PC-3 (cell line): ENCODE results near the gene S1PR2.

Source experiments
- EZH2 ChIP-seq: fragments of 300-600 bp; sonication (generic); IDR thresholded peaks from one replicate; pipeline ENCODE4 v1.6.1; 2017; ENCODE audit warnings: antibody characterized with exemption, mild to moderate bottlenecking, low read length; ENCODE audit not compliant: unreplicated experiment
- EZH2phosphoT487 ChIP-seq: fragments of 300-600 bp; sonication (generic); IDR thresholded peaks from 2 replicates; pipeline ENCODE4 v1.6.1; 2018; ENCODE audit warnings: mild to moderate bottlenecking, antibody characterized with exemption, low read length, borderline replicate concordance
- TF ChIP-seq, protein P1 (sequence below): fragments of 300-600 bp; sonication (generic); conservative IDR thresholded peaks from 2 replicates; pipeline ENCODE4 v1.5.1; 2017; ENCODE audit warnings: antibody characterized with exemption, low read depth, mild to moderate bottlenecking, low read length

DNA sequence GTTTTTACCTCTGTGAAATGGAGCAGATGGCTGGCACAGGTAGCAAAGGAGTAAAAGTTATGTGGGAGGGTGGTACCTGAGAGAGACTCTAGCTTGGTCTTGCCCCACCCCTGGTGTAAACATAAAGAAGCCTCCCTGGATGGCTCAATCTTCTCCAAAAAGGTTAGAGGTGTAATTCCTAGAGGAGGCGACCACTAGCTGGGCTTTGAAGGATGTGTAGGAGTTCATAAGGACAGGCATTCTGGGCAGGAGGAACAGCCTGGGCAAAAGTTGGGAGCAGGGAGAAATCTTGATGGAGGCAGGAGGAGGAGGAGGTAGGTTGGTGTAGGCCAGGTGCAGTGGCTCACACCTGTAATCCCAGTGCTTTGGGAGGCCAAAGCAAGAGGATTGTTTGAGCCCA is 47.8 kb upstream of the S1PR2 start:
- TF ChIP-seq, protein P1, sequence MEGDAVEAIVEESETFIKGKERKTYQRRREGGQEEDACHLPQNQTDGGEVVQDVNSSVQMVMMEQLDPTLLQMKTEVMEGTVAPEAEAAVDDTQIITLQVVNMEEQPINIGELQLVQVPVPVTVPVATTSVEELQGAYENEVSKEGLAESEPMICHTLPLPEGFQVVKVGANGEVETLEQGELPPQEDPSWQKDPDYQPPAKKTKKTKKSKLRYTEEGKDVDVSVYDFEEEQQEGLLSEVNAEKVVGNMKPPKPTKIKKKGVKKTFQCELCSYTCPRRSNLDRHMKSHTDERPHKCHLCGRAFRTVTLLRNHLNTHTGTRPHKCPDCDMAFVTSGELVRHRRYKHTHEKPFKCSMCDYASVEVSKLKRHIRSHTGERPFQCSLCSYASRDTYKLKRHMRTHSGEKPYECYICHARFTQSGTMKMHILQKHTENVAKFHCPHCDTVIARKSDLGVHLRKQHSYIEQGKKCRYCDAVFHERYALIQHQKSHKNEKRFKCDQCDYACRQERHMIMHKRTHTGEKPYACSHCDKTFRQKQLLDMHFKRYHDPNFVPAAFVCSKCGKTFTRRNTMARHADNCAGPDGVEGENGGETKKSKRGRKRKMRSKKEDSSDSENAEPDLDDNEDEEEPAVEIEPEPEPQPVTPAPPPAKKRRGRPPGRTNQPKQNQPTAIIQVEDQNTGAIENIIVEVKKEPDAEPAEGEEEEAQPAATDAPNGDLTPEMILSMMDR, result no peak
- TF ChIP-seq EZH2 (no peak), EZH2phosphoT487 (no peak)
